ENCODE results near the gene PRSS57.
A peak's percentile ranks its signal among the peaks of the same experiment; 100 is the strongest.

Gene PRSS57

DNA sequence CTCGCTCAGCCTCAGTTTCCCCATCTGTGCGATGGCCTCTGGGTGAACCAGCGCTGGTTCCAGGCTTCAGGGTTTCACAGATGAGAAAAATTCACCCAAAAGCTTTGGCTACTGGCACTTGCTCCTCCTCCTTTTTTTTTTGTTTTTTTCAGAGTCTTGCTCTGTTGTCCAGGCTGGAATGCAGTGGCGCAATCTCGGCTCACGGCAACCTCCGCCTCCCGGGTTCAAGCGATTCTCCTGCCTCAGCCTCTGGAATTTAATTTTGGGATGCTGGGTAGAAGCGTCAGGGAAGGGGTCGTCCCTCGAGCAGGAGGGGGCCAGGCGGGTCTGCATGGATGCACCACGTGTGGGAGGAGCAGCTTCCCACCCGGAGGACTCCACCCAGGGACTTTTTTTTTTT is 7.0 kb downstream of the PRSS57 start:
- no peak overlapping the region for H3K27ac ChIP-seq
- TF ChIP-seq, protein P1, sequence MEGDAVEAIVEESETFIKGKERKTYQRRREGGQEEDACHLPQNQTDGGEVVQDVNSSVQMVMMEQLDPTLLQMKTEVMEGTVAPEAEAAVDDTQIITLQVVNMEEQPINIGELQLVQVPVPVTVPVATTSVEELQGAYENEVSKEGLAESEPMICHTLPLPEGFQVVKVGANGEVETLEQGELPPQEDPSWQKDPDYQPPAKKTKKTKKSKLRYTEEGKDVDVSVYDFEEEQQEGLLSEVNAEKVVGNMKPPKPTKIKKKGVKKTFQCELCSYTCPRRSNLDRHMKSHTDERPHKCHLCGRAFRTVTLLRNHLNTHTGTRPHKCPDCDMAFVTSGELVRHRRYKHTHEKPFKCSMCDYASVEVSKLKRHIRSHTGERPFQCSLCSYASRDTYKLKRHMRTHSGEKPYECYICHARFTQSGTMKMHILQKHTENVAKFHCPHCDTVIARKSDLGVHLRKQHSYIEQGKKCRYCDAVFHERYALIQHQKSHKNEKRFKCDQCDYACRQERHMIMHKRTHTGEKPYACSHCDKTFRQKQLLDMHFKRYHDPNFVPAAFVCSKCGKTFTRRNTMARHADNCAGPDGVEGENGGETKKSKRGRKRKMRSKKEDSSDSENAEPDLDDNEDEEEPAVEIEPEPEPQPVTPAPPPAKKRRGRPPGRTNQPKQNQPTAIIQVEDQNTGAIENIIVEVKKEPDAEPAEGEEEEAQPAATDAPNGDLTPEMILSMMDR (IDR thresholded peaks at IDR 0.05): no peak
- DNase-seq (ENCODE audit: low spot score): no peak
- H3K4me3 ChIP-seq: no peak overlapping the region

DNA sequence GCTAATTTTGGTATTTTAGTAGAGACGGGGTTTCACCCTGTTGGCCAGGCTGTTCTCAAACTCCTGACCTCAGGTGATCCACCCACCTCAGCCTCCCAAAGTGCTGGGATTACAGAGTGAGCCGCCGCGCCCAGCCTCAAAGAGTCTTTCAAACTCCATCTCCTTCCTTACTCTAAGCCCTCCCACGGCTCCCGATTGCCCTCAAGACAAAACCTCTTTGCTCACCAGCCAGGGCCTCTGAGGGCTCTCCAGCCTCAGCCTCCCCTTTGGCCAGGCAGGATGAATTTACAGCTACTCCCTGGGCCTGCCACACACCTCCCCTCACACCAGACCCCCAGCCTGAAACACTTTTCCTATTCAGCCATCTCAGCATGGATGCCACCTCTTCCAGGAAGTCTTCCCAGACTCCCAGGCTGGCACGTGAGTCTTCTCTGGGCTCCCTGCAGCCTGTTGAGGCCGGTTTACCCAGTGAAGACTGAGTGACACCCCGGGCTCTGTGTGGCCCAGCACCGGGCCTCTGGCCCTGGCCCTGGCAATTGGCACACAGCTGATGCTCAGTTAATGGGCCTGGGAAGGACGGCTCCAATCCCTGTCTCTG is 7.6 kb downstream of the PRSS57 start:
- no peak for DNase-seq (ENCODE audit: low spot score)
- TF ChIP-seq, protein P1 (IDR thresholded peaks at IDR 0.05): no peak
- Histone ChIP-seq H3K4me3 (no peak overlapping the region), H3K27ac (no peak overlapping the region)

DNA sequence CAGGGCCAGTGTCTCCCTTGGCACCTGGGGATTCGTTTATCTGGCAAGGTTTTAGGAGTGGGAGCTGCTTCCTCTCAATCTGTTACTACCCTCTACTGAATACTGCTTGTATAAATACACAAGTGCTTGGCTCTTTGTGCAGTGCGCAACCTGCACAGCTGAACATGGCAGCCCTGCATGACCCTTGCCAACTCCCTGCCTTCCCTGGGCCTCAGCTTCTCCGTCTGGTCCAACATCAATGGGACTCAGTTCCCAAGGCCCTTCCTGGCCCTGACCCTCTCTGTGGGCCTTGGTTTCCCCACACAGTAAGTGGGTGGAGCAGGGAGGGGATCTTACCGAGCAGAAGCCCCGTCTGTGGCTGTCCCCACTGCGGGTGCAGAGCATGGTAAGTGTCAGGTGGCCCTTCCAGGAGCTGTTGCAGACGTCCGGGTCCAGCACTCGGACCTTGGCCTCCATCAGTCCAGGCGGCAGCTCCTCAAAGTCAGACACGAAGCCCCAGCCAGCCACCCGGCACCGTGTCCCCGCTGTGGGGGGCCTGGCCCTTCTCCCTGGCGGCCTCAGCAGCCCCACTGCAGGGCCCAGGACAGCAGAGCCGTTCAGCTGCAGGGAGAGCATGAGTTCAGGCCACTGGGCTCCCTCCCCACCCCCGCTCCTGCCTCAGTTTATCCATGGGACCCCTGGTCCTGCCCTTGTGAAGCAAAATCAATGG is 8.5 kb downstream of the PRSS57 start:
- TF ChIP-seq, protein P1 (IDR thresholded peaks at IDR 0.05): no peak
- no peak for DNase-seq (ENCODE audit: low spot score)
- H3K4me3 ChIP-seq: no peak overlapping the region
- H3K27ac ChIP-seq: no peak overlapping the region

DNA sequence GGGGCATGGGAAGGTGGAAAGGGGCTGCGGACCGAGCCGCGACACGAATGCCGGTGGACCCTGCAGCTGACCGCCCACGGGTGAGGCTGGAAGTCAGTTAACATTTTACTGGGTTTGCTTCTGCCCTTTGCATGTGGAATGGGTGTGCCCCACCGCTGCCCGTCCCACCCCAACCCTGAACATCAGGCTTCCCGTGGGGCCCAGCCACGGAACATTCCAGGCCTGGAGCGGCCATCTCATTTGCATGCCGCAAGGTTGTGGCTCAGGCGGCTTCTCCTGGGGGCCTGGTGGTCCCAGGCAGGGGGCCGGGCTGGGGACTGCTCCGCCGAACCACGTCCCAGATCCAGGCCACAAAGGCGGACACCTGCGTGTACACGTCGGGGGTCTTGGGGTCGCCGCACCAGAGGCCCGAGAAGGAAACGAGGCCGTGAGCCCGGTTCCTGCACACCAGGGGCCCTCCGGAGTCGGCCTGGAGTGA is 9.8 kb downstream of the PRSS57 start:
- H3K4me3 ChIP-seq: no peak overlapping the region

DNA sequence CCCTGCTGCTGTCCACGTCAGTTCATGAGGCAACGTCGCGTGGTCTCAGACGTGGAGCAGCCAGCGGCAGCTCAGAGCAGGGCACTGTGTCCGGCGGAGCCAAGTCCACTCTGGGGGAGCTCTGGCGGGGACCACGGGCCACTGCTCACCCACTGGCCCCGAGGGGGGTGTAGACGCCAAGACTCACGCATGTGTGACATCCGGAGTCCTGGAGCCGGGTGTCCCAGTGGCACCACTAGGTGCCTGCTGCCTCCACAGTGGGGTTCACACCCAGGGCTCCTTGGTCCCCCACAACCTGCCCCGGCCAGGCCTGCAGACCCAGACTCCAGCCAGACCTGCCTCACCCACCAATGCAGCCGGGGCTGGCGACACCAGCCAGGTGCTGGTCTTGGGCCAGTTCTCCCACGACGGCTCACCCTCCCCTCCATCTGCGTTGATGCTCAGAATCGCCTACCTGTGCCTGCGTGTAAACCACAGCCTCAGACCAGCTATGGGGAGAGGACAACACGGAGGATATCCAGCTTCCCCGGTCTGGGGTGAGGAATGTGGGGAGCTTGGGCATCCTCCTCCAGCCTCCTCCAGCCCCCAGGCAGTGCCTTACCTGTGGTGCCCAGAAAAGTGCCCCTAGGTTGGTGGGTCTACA is 12.5 kb downstream of the PRSS57 start:
- Histone ChIP-seq H3K27ac (peak overlapping the region in 1 of 2 donors; percentile 7), H3K4me3 (no peak overlapping the region)
- DNase-seq (ENCODE audit: low spot score): no peak
- TF ChIP-seq, protein P1 (IDR thresholded peaks at IDR 0.05): no peak

More for the DNA sequence above, 9.8 kb downstream of the PRSS57 start:
- no peak overlapping the region for H3K27ac ChIP-seq
- TF ChIP-seq, protein P1 (IDR thresholded peaks at IDR 0.05): no peak
- no peak for DNase-seq (ENCODE audit: low spot score)

DNA sequence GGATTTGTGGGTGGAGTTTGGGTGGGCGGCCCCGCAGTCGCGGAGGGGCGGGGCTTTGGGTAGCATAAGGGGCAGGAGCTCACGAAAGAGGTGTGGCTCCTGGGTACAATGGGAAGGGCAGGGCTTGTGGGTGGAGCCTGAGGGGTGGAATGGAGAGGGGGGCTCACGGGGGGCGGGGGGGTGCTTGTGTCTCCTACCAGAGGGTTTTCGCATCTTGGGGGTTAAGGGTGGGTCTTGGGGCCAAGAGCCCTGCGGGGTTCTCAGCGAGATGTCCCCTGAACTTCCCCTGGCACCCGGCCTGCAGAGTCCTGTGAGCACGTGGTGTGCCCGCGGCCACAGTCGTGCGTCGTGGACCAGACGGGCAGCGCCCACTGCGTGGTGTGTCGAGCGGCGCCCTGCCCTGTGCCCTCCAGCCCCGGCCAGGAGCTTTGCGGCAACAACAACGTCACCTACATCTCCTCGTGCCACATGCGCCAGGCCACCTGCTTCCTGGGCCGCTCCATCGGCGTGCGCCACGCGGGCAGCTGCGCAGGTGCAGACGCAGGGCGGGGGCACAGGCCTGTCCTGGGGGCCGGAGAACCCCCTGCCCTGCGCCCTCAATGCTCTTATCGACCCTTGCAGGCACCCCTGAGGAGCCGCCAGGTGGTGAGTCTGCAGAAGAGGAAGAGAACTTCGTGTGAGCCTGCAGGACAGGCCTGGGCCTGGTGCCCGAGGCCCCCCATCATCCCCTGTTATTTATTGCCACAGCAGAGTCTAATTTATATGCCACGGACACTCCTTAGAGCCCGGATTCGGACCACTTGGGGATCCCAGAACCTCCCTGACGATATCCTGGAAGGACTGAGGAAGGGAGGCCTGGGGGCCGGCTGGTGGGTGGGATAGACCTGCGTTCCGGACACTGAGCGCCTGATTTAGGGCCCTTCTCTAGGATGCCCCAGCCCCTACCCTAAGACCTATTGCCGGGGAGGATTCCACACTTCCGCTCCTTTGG is 13.9 kb downstream of the PRSS57 start:
- DNase-seq (ENCODE audit: low spot score): peak; percentile 95
- peak overlapping the region; percentile 94 to 98 for H3K27ac ChIP-seq
- H3K4me3 ChIP-seq: peak overlapping the region; percentile 88
- TF ChIP-seq, protein P1 (IDR thresholded peaks at IDR 0.05): no peak

Data from coronary artery (tissue), 2 donors.